ENCODE data around the gene ATP2B3.

DNA sequence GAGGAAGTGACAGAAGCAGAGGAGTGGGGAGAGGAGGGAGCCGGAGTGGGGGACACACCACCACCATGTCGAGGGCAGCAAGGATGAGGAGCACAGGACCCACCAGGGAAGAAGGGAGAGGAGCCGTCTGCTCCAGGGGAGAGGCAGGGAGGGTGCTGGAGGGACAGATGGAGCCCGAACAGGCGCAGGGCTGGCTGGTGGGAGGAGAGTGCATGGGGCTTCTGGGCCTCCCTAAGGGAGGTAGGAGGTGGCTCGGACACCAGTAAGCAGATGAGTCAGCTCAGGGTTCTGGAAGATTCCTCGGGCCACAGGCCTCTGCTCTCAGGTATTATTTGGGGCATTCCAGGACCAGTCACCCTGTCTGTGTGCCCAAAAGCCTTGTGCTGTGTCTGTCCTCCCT, 29.8 kb downstream of the ATP2B3 start:
- TF ChIP-seq POLR2A (IDR thresholded peaks at IDR 0.05; ENCODE audit: low read depth, low read length) (no peak), CEBPB (IDR thresholded peaks at IDR 0.05; ENCODE audit: low read depth, low read length) (no peak), MXI1 (IDR thresholded peaks at IDR 0.05; ENCODE audit: borderline replicate concordance, low read depth, low read length) (no peak), RFX5 (IDR thresholded peaks at IDR 0.05; ENCODE audit: low read depth, low read length) (no peak), RCOR1 (IDR thresholded peaks at IDR 0.05; ENCODE audit: insufficient replicate concordance, low read length) (no peak), FOS (IDR thresholded peaks at IDR 0.05; ENCODE audit: low read depth, low read length) (no peak)
- TF ChIP-seq, protein P1, sequence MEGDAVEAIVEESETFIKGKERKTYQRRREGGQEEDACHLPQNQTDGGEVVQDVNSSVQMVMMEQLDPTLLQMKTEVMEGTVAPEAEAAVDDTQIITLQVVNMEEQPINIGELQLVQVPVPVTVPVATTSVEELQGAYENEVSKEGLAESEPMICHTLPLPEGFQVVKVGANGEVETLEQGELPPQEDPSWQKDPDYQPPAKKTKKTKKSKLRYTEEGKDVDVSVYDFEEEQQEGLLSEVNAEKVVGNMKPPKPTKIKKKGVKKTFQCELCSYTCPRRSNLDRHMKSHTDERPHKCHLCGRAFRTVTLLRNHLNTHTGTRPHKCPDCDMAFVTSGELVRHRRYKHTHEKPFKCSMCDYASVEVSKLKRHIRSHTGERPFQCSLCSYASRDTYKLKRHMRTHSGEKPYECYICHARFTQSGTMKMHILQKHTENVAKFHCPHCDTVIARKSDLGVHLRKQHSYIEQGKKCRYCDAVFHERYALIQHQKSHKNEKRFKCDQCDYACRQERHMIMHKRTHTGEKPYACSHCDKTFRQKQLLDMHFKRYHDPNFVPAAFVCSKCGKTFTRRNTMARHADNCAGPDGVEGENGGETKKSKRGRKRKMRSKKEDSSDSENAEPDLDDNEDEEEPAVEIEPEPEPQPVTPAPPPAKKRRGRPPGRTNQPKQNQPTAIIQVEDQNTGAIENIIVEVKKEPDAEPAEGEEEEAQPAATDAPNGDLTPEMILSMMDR (conservative IDR thresholded peaks at IDR 0.05; ENCODE audit: low read depth, low read length), result no peak
